ENCODE measurements around the gene ACRBP. TPM values are rescaled to one million over a fixed set of nuclear protein-coding genes. Genes with fewer than 3 reads are reported as not detected.

Gene ACRBP
- total RNA-seq, 1 donor from 2014 or later = 5.4 TPM

- TF ChIP-seq, protein P1, sequence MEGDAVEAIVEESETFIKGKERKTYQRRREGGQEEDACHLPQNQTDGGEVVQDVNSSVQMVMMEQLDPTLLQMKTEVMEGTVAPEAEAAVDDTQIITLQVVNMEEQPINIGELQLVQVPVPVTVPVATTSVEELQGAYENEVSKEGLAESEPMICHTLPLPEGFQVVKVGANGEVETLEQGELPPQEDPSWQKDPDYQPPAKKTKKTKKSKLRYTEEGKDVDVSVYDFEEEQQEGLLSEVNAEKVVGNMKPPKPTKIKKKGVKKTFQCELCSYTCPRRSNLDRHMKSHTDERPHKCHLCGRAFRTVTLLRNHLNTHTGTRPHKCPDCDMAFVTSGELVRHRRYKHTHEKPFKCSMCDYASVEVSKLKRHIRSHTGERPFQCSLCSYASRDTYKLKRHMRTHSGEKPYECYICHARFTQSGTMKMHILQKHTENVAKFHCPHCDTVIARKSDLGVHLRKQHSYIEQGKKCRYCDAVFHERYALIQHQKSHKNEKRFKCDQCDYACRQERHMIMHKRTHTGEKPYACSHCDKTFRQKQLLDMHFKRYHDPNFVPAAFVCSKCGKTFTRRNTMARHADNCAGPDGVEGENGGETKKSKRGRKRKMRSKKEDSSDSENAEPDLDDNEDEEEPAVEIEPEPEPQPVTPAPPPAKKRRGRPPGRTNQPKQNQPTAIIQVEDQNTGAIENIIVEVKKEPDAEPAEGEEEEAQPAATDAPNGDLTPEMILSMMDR (IDR thresholded peaks at IDR 0.05) = no peak
- H3K27me3 Mint-ChIP-seq = no peaks in the 10 kb centered on the region
- H3K9me3 Mint-ChIP-seq = no peaks in the 10 kb centered on the region
- no peak overlapping the region for H3K4me3 Mint-ChIP-seq
- H3K27ac Mint-ChIP-seq = no peak overlapping the region
- peaks cover 23% of the 10 kb centered on the region for H3K4me1 Mint-ChIP-seq
- POLR2A ChIA-PET = interaction anchor here (0.8 to 4.0 kb wide), 4 partner anchors 24 to 97 kb away, joined by 4 to 36 read pairs (median 10); partner anchors contain the start of genes COPS7A, MLF2, NOP2 and ZNF384
- H3K36me3 Mint-ChIP-seq (ENCODE audit: low read depth) = peaks cover 42% of the 10 kb centered on the region
- CTCF ChIA-PET = no interaction called here
- DNase-seq (no peak), ATAC-seq (ENCODE audit: low read depth) (no peak)
- intact Hi-C loops (cut with micrococcal nuclease) = no loop called here
Measured at GRCh38 chr12:6664902-6665301, 17.7 kb upstream of the ACRBP start.

GRCh38 chr12:6662906-6663742 lies 15.9 kb upstream of the ACRBP start, which contains the start of gene ING4:
TSS of gene ING4 (minus strand) at chr12:6663119. CDS start at chr12:6663101, 18 bp downstream.
- ATAC-seq (ENCODE audit: low read depth) (peak; percentile 97), DNase-seq (peak; percentile 80)
- Mint-ChIP-seq H3K27ac (peak within 1 kb of the TSS; percentile 95), H3K4me1 (peaks cover 27% of the 10 kb centered on the region), H3K27me3 (no peaks in the 10 kb centered on the region), H3K4me3 (peak within 1 kb of the TSS; percentile 97), H3K9me3 (no peaks in the 10 kb centered on the region), H3K36me3 (ENCODE audit: low read depth) (peaks cover 35% of the 10 kb centered on the region)
- CTCF ChIA-PET = interaction anchor here (1.0 to 1.4 kb wide), 5 partner anchors 10 to 50 kb away, joined by 3 to 4 read pairs (median 3); partner anchors contain the start of gene ZNF384
- TF ChIP-seq, protein P1 (IDR thresholded peaks at IDR 0.05) = no peak
- POLR2A ChIA-PET = interaction anchor here (0.6 to 4.0 kb wide), 18 partner anchors 11 to 281 kb away, joined by 3 to 36 read pairs (median 4); partner anchors contain the start of genes C12orf57, COPS7A, LPAR5 and MLF2
- intact Hi-C loops (cut with micrococcal nuclease) = loop anchor here (1.0 to 2.0 kb wide), 13 partner anchors 18 to 307 kb away; partner anchors contain the start of genes CHD4, COPS7A, EMG1 and IFFO1

DNA sequence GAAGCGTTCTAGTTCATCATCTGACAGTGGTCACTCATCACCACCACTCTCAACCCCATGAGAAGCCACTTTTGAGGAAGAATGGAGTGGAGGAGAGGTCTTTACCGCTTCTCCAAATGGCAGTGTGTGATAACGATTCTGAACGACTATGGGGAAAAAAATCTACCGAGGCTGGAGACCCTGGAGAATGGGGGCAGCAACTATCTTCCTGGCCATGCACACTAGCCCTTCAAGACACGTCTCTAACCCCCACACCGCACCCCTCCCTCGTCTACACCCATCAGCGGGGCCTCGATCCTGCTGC lies 15.3 kb upstream of the ACRBP start:
- peak overlapping the region; percentile 97 for H3K4me3 Mint-ChIP-seq
- H3K27ac Mint-ChIP-seq = peak overlapping the region; percentile 95
- no peak for DNase-seq
- ATAC-seq (ENCODE audit: low read depth) = peak; percentile 56
- peaks cover 30% of the 10 kb centered on the region for H3K36me3 Mint-ChIP-seq (ENCODE audit: low read depth)
- peaks cover 27% of the 10 kb centered on the region for H3K4me1 Mint-ChIP-seq
- ChIA-PET POLR2A (no interaction called here), CTCF (no interaction called here)
- no peaks in the 10 kb centered on the region for H3K27me3 Mint-ChIP-seq
- intact Hi-C loops (cut with micrococcal nuclease) = loop anchor here (2.0 kb wide), 1 partner anchor 18 kb away; no protein-coding TSS in a partner anchor
- TF ChIP-seq, protein P1 (IDR thresholded peaks at IDR 0.05) = no peak
- no peaks in the 10 kb centered on the region for H3K9me3 Mint-ChIP-seq

GRCh38 chr12:6653987-6654386 lies 6.8 kb upstream of the ACRBP start:
- ATAC-seq (ENCODE audit: low read depth) = no peak
- Mint-ChIP-seq H3K4me1 (peaks cover 10% of the 10 kb centered on the region), H3K27me3 (no peaks in the 10 kb centered on the region), H3K4me3 (no peak overlapping the region), H3K9me3 (no peaks in the 10 kb centered on the region), H3K36me3 (ENCODE audit: low read depth) (peaks cover 75% of the 10 kb centered on the region), H3K27ac (no peak overlapping the region)
- ChIA-PET POLR2A (interaction anchor here (0.7 kb wide), 1 partner anchor 435 kb away, joined by 4 read pairs; no protein-coding TSS in a partner anchor), CTCF (no interaction called here)
- no peak for DNase-seq
- intact Hi-C loops (cut with micrococcal nuclease) = no loop called here
- TF ChIP-seq, protein P1 (IDR thresholded peaks at IDR 0.05) = no peak

- no peaks in the 10 kb centered on the region for H3K27me3 Mint-ChIP-seq
- H3K9me3 Mint-ChIP-seq = no peaks in the 10 kb centered on the region
- intact Hi-C loops (cut with micrococcal nuclease) = no loop called here
- ChIA-PET CTCF (no interaction called here), POLR2A (no interaction called here)
- peaks cover 6% of the 10 kb centered on the region for H3K4me1 Mint-ChIP-seq
- TF ChIP-seq, protein P1 (IDR thresholded peaks at IDR 0.05) = no peak
- H3K36me3 Mint-ChIP-seq (ENCODE audit: low read depth) = peaks cover 68% of the 10 kb centered on the region
- H3K27ac Mint-ChIP-seq = no peak overlapping the region
- no peak overlapping the region for H3K4me3 Mint-ChIP-seq
- ATAC-seq (ENCODE audit: low read depth) (no peak), DNase-seq (no peak)
Measured at GRCh38 chr12:6653342-6653741, 6.1 kb upstream of the ACRBP start.

All from activated B cell treated with CpG ODN at 0.5 μM for 24 hours (primary cell).